GM21576 (cell line): ENCODE data around the gene NR5A1.

Experiments
- ATAC-seq: cut with Tn5 transposase; IDR thresholded peaks from one replicate; pipeline ENCODE4 v1.9.1; 2021; ENCODE audit warnings: mild to moderate bottlenecking, moderate library complexity; ENCODE audit not compliant: unreplicated experiment

NR5A1 gene

DNA sequence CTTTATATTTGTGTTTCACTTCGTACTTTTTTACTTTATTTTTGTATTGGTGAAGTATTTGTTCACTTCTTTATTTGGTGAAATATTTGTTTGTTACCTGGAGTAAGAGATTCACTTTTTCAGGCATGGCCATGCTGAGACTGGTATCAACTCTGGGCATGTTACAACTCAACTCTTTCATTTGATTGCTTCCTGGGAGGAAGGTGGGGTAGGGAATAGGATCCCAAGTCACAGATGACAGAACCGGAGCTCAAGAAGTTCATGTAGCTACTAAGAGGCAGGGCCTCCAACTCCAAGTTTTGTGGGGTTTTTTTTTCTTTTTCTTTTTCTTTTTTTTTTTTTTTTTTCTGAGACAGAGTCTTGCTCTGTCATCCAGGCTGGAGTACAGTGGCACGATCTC lies 63.0 kb downstream of the NR5A1 start:
- no peak for ATAC-seq

- no peak for ATAC-seq
Measured at GRCh38 chr9:124443625-124444024, 63.6 kb downstream of the NR5A1 start.

DNA sequence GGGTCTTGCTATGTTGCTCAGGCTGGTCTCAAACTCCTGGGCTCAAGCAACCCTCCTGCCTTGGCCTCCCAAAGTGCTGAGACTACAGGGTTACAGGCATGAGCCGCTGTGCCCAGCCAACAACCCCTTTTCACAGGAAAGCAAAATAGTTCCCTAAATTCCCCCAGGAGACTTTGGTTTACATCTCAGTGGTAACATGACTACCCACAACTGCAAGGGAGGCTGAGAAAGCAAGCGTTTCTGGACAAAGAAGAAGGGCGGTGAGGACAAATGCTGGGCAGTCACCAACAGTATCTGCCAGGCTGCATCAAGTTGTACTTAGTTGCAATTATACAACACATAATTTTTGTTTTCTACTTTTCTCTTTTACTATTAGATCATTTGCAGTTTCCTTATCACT lies 64.4 kb downstream of the NR5A1 start:
- ATAC-seq, result no peak

DNA sequence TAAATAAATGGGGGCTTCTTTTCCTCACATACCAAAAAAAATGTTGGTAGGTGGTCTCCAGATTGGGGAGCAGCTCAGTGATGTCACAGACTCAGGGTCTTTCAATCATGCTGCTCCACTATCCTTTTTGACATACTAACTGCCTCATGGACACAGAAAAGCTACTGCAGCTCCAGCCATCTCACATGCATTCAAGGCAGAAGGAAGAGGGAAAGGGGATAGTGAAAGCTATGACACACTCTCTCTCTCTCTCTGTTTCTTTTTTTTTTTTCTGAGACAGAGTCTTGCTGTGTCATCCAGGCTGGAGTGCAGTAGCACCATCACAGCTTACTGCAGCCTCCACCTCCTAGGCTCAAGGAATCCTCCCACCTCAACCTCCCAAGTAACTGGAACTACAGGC lies 64.8 kb downstream of the NR5A1 start:
- no peak for ATAC-seq

DNA sequence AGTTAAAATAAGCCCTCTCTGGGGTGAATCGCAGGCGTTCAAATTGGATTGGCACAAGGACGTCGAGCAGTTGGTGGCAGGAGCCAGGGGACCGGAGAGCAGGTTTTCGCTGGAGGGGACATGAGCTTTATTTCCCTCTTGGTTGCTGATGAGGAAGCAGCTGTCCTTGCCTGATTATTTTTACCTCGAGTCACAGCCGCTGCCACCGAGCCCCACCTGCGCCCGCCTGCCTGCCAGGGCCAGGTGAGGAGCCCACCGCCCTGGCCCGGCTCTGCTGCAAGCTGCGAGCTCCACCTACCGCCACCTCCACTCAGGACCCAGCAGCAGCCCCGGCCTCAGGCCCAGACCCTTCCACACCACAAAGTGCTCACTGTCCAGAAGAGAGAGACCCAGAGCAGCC lies 65.9 kb downstream of the NR5A1 start:
- ATAC-seq, result no peak

DNA sequence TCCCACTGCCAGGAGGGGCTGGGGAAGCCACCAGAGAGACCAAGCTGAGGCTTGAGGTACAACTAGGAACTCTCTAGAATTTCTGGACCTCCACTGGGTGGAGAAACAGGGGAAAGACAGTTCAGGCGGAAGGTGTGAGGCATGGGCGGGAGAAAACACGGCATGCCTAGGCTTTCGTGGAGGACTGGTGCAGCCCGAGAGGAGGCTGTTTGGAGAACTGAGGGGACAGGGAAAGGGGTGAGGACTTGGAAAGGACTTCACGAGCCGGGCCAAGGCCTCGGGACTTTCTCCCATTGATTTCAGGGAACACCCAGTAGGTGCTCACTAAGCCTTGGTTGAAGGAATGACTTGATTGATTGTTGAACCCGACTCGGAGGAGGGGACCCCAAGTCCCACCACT lies 66.4 kb downstream of the NR5A1 start:
- ATAC-seq, result no peak

DNA sequence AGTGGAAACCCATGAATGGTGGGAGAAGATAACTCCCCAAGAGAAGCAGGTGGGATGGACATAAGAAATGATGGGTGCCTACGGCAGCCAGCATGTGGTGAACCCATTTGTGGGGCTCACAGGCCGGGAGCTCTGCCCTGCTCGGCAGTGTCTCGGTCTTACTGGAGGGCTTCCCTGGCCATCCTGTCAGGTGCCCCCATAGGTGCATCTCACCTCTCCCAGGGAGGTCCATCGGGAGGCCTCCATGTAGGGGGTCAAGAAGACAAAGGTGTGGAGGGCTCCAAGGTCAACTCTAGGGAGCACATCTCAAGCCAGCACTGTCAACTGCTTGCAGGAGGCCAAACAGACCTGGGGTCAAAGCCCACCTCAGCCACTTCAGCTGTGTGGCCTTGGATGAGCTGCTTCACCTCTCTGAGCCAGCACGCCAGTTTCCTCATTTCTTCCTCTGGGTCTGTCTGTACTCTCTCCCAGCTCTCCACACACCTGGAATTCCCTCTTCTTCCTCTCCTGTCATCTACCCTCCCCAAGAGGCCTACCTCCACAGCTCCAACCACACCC lies 67.4 kb downstream of the NR5A1 start:
- no peak for ATAC-seq

DNA sequence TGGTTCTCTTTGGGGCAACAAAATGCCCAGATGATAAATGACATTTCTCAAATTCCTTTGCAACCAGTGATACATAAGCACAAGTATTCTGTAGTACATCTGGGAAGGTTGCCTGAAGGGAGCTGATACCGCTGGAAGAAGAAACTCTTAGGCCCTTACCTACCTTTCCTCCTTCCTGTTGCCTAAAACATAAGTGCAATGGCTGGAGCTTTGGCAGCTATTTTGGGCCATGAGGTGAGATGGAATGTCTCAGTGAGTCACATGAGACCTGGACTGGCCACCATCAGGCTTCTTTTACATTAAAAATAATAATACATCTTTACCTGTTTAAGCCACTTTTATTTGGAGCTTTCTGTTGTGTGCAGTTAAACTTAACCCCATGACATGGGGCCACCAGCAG lies 68.1 kb downstream of the NR5A1 start:
- ATAC-seq, result no peak

- no peak for ATAC-seq
Measured at GRCh38 chr9:124438091-124438490, 69.1 kb downstream of the NR5A1 start.

DNA sequence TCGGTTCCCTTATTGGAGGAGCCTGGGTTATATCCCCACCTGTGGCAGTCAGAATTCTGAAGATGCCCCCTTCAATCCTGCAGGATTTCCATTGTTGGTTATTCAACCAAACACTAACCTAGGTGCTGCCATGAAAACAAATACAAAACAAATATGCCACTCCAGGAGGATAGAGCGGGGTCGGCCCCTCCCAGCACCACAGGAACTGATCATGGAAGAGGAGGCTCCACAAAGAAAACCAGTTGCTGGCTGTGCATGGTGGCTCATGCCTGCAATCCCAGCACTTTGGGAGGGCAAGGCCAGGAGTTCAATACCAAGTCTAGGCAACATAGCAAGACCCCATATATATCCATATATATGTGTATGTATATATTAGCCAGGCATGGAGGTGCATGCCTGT lies 70.1 kb downstream of the NR5A1 start:
- no peak for ATAC-seq

DNA sequence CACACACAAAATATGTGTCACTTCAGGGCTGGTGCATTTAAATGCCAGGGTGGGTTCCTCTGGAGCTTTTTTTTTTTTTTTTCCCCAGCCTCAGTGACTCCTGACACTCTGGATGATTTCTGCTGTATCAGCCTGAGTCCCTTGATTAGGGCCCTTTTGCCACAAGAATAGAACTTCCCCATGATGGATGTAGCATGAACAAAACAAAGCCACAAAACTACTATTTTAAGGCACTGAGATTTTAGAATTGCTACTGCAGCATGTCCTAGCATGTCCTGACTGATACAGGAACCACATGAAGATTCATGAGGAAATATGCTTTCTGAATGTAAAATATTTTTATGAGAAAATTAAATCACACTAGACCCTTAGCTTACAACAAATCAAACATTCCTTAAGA lies 70.9 kb downstream of the NR5A1 start:
- ATAC-seq, result no peak
